Liver (tissue), 9 donors: ENCODE data around the gene LDLRAD4. TPM values are rescaled to one million over a fixed set of nuclear protein-coding genes. Genes with fewer than 3 reads are reported as not detected.

Experiments used
- DNase-seq: peaks from one replicate; pipeline ENCODE4 v3.0.0-alpha.2; 2017; ENCODE audit warnings: low spot score
- H3K27ac ChIP-seq, 2 donors: one replicate each; pipeline ENCODE4 v1.7.0; 2013; ENCODE audit warnings: inconsistent platforms in 2 of 2, low read length in 2 of 2, control low read depth in 1 of 2, low read depth in 1 of 2, mild to moderate bottlenecking in 1 of 2
- H3K27me3 ChIP-seq, 4 donors: one replicate each; pipeline versions ENCODE4 v1.6.1 to v1.7.0; 2013; ENCODE audit warnings: low read length in 3 of 4, inconsistent platforms in 1 of 4, mild to moderate bottlenecking in 1 of 4, moderate library complexity in 1 of 4; ENCODE audit not compliant: control insufficient read depth in 4 of 4, insufficient read depth in 4 of 4
- H3K36me3 ChIP-seq, 4 donors: one replicate each; pipeline versions ENCODE4 v1.6.1 to v1.7.0; 2013; ENCODE audit warnings: low read length in 3 of 4, mild to moderate bottlenecking in 3 of 4, low read depth in 1 of 4, moderate library complexity in 1 of 4; ENCODE audit not compliant: control insufficient read depth in 4 of 4, insufficient read depth in 3 of 4
- H3K4me1 ChIP-seq, 4 donors: one replicate each; pipeline versions ENCODE4 v1.6.1 to v1.7.0; 2013; ENCODE audit warnings: low read length in 3 of 4, mild to moderate bottlenecking in 3 of 4, moderate library complexity in 1 of 4; ENCODE audit not compliant: control insufficient read depth in 4 of 4, insufficient read depth in 4 of 4
- H3K4me3 ChIP-seq, 3 donors: one replicate each; pipeline versions ENCODE4 v1.6.1 to v1.7.0; 2013; ENCODE audit warnings: low read length in 3 of 3, control low read depth in 1 of 3, low read depth in 1 of 3, mild to moderate bottlenecking in 1 of 3
- H3K9ac ChIP-seq, 2 donors: one replicate each; pipeline ENCODE4 v1.7.0; 2013; ENCODE audit warnings: low read length in 2 of 2, mild to moderate bottlenecking in 2 of 2, moderate library complexity in 2 of 2, control low read depth in 1 of 2, low read depth in 1 of 2
- H3K9me3 ChIP-seq, 4 donors: one replicate each; pipeline versions ENCODE4 v1.6.1 to v1.7.0; 2013; ENCODE audit warnings: low read length in 3 of 4; ENCODE audit not compliant: control insufficient read depth in 4 of 4
- ATF3 ChIP-seq: IDR thresholded peaks from 2 replicates; pipeline ENCODE4 v1.6.1; 2016; ENCODE audit warnings: antibody characterized with exemption
- CTCF ChIP-seq: fragments of 150-350 bp; IDR thresholded peaks from 2 replicates; pipeline ENCODE4 v1.5.1; 2017; ENCODE audit warnings: improper control_type of control experiment, low read depth, low read length; ENCODE audit not compliant: missing input control
- EGR1 ChIP-seq, 2 donors: IDR thresholded peaks; 2 replicates each; pipeline ENCODE4 v1.6.1; 2016 to 2018; ENCODE audit warnings: antibody characterized with exemption in 2 of 2, low read depth in 2 of 2
- GABPA ChIP-seq, 2 donors: IDR thresholded peaks in 1 of 2; conservative IDR thresholded peaks in 1 of 2; 2 replicates each; pipeline ENCODE4 v1.6.1; 2016; ENCODE audit warnings: antibody characterized with exemption in 2 of 2, mild to moderate bottlenecking in 1 of 2, moderate library complexity in 1 of 2
- HNF4A ChIP-seq, 2 donors: conservative IDR thresholded peaks; 2 replicates each; pipeline ENCODE4 v1.6.1; 2016; ENCODE audit warnings: antibody characterized with exemption in 2 of 2, mild to moderate bottlenecking in 2 of 2
- HNF4G ChIP-seq: IDR thresholded peaks from 2 replicates; pipeline ENCODE4 v1.6.1; 2016; ENCODE audit warnings: antibody characterized with exemption
- JUND ChIP-seq, 2 donors: IDR thresholded peaks; 2 replicates each; pipeline ENCODE4 v1.6.1; 2016; ENCODE audit warnings: antibody characterized with exemption in 2 of 2
- MAX ChIP-seq: IDR thresholded peaks from 2 replicates; pipeline ENCODE4 v1.6.1; 2016; ENCODE audit warnings: antibody characterized with exemption
- NR2F2 ChIP-seq: IDR thresholded peaks from 2 replicates; pipeline ENCODE4 v1.6.1; 2016; ENCODE audit warnings: antibody characterized with exemption
- RAD21 ChIP-seq, 2 donors: IDR thresholded peaks; 2 replicates each; pipeline ENCODE4 v1.6.1; 2016; ENCODE audit warnings: antibody characterized with exemption in 2 of 2, mild to moderate bottlenecking in 2 of 2
- RXRA ChIP-seq, 2 donors: IDR thresholded peaks; 2 replicates each; pipeline ENCODE4 v1.6.1; 2017 to 2018; ENCODE audit warnings: antibody characterized with exemption in 2 of 2, mild to moderate bottlenecking in 1 of 2
- TAF1 ChIP-seq: conservative IDR thresholded peaks from 2 replicates; pipeline ENCODE4 v1.6.1; 2016; ENCODE audit warnings: antibody characterized with exemption, mild to moderate bottlenecking
- YY1 ChIP-seq: IDR thresholded peaks from 2 replicates; pipeline ENCODE4 v1.6.1; 2016; ENCODE audit warnings: antibody characterized with exemption, mild to moderate bottlenecking
- ZBTB33 ChIP-seq: IDR thresholded peaks from 2 replicates; pipeline ENCODE4 v1.6.1; 2016; ENCODE audit warnings: antibody characterized with exemption
- WGBS: extraction: QIAGEN DNeasy Blood & Tissue Kit; methylation state at CpG from one replicate; pipeline ENCODE4 v1.1.7; 2013; 5-methylcytosine and 5-hydroxymethylcytosine counted together
- polyA plus RNA-seq, 2 donors: library from polyadenylated mRNA; stranded (reverse) in 1 of 2; unstranded in 1 of 2; fragments of 200-250 nt in 1 of 2; fragments of >200 nt in 1 of 2; fragmentation: Nextera tagmentation in 1 of 2; extraction: Ambion mirVana in 1 of 2; gene quantifications; one replicate each; pipeline versions ENCODE4 v1.2.1 to v1.2.3, GENCODE V29; 2013 to 2015
- total RNA-seq, 2 donors: library from RNA; depleted of rRNA; stranded (reverse); fragments of >200 nt; gene quantifications; one replicate each; pipeline ENCODE4 v1.2.3, GENCODE V29; 2014
- TF ChIP-seq, protein P1 (sequence below): IDR thresholded peaks from 2 replicates; pipeline ENCODE4 v1.6.1; 2016; ENCODE audit warnings: antibody characterized with exemption, mild to moderate bottlenecking
- donor health status: healthy.
- donor health status: healthy.
- donor health status: healthy.
- donor health status: healthy.
- donor health status: healthy.

The LDLRAD4 gene
- total and polyA plus RNA-seq, 4 donors, result 4.8 to 41.7 (median 12.7) TPM

DNA sequence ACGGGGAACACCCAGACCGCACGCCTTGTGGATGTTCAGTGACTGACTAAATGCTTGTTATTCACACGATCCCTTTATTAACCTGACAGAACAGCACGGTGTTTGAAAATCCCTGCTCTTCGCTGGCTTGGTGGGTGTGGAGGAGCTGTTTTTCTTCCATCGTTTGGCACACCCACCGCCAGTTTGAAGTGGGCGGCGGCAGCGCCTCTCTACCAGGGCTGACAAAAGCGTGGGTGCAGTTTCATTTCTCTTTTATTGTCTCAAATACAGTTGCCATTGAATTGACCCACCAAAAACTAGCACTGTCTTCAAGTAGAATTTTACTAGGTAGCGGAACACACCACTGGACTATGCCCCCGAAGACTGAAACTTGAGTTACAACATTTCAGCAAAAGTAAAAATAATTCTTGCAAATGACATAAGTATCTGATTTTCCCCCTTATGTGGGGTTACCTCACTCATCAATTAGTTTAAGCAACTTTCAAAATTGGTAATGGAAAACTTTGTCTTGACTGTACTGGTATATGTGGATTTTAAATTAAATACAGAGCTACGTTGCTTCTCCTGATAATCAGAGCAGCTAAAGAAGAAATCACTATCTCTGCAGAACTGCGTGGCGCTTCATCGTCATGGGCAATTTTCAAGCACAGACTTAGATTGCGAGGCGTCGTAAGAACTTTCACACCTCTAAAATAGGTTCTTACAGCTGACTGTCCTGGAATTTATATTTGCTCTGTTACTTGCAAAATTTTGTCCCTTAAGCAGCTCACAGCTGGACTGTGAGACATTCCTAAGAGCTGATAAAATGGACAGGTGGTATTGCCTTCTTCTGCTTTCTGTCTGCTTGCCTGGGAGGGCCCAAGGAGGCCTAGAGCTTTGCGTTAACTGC lies 60.9 kb downstream of the LDLRAD4 start:
- Histone ChIP-seq H3K27ac (no peak overlapping the region), H3K4me1 (no peaks in the 10 kb centered on the region), H3K4me3 (no peak overlapping the region), H3K36me3 (peaks cover 0 to 11% (median 0%) of the 10 kb centered on the region in 4 donors), H3K27me3 (no peaks in the 10 kb centered on the region), H3K9ac (no peak overlapping the region), H3K9me3 (no peaks in the 10 kb centered on the region)
- TF ChIP-seq JUND (IDR thresholded peaks at IDR 0.05) (no peak), HNF4A (conservative IDR thresholded peaks at IDR 0.05) (no peak), CTCF (no peak), ZBTB33 (no peak), MAX (no peak), RAD21 (IDR thresholded peaks at IDR 0.05) (no peak), GABPA (IDR thresholded peaks at IDR 0.05 in 1 of 2, conservative IDR thresholded peaks at IDR 0.05 in 1 of 2) (no peak), YY1 (no peak), EGR1 (IDR thresholded peaks at IDR 0.05; ENCODE audit: low read depth in 2 of 2) (no peak), ATF3 (no peak), RXRA (IDR thresholded peaks at IDR 0.05) (no peak), NR2F2 (no peak), HNF4G (no peak), TAF1 (no peak)
- TF ChIP-seq, protein P1, sequence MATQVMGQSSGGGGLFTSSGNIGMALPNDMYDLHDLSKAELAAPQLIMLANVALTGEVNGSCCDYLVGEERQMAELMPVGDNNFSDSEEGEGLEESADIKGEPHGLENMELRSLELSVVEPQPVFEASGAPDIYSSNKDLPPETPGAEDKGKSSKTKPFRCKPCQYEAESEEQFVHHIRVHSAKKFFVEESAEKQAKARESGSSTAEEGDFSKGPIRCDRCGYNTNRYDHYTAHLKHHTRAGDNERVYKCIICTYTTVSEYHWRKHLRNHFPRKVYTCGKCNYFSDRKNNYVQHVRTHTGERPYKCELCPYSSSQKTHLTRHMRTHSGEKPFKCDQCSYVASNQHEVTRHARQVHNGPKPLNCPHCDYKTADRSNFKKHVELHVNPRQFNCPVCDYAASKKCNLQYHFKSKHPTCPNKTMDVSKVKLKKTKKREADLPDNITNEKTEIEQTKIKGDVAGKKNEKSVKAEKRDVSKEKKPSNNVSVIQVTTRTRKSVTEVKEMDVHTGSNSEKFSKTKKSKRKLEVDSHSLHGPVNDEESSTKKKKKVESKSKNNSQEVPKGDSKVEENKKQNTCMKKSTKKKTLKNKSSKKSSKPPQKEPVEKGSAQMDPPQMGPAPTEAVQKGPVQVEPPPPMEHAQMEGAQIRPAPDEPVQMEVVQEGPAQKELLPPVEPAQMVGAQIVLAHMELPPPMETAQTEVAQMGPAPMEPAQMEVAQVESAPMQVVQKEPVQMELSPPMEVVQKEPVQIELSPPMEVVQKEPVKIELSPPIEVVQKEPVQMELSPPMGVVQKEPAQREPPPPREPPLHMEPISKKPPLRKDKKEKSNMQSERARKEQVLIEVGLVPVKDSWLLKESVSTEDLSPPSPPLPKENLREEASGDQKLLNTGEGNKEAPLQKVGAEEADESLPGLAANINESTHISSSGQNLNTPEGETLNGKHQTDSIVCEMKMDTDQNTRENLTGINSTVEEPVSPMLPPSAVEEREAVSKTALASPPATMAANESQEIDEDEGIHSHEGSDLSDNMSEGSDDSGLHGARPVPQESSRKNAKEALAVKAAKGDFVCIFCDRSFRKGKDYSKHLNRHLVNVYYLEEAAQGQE, result no peak
- no peak for DNase-seq
- WGBS, result 94% methylated on average over 22 of the region's 22 CpGs
